ENCODE measurements around the gene ARL5A.

Gene ARL5A

DNA sequence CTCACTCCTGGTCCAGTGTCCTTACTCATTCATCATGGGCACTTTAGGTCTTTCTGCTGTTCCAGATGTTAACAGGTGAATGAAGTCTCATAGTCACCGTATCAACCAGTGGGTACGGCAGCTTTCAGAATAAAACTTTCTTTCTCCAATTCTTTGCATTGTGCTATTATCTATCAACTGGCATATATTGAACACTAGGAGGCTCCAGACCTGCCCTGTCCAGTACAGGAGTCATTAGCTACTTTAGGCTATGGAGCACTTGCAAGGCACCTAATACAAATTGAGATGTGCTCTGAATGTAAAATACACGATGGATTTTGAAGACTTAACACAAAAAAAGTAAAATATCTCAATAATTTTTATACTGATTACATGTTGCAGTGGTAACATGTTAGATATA, 50.7 kb downstream of the ARL5A start:
- TF ChIP-seq SIN3A (IDR thresholded peaks at IDR 0.05; ENCODE audit: borderline replicate concordance, insufficient read depth, low read length): no peak

DNA sequence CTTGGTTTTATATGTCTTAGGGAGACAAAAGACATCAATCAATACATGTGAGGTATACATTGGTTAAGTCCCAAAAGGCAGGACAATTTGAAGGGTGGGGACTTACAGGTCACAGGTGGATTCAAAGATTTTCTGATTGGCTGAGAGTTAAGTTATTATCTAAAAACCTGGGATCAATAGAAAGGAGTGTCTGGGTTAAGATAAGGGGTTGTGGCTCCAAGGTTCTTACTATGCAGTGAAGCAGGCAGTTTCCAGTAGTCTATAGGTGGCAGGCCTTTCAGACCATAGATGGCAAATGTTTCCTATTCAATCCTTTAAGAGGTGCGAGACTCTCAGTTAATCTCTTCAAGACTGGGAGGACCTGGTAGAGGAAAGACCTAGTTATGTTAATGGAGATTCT, 51.9 kb downstream of the ARL5A start:
- TF ChIP-seq SIN3A (IDR thresholded peaks at IDR 0.05; ENCODE audit: borderline replicate concordance, insufficient read depth, low read length) (no peak), TAF1 (IDR thresholded peaks at IDR 0.05; ENCODE audit: borderline replicate concordance, insufficient read depth, low read length) (no peak), POLR2AphosphoS5 (IDR thresholded peaks at IDR 0.05; ENCODE audit: low read depth, low read length) (no peak), FOXP2 (optimal IDR thresholded peaks at IDR 0.05; ENCODE audit: borderline replicate concordance, extremely low read depth, extremely low read length, insufficient read depth) (no peak)
- TF ChIP-seq, protein P1, sequence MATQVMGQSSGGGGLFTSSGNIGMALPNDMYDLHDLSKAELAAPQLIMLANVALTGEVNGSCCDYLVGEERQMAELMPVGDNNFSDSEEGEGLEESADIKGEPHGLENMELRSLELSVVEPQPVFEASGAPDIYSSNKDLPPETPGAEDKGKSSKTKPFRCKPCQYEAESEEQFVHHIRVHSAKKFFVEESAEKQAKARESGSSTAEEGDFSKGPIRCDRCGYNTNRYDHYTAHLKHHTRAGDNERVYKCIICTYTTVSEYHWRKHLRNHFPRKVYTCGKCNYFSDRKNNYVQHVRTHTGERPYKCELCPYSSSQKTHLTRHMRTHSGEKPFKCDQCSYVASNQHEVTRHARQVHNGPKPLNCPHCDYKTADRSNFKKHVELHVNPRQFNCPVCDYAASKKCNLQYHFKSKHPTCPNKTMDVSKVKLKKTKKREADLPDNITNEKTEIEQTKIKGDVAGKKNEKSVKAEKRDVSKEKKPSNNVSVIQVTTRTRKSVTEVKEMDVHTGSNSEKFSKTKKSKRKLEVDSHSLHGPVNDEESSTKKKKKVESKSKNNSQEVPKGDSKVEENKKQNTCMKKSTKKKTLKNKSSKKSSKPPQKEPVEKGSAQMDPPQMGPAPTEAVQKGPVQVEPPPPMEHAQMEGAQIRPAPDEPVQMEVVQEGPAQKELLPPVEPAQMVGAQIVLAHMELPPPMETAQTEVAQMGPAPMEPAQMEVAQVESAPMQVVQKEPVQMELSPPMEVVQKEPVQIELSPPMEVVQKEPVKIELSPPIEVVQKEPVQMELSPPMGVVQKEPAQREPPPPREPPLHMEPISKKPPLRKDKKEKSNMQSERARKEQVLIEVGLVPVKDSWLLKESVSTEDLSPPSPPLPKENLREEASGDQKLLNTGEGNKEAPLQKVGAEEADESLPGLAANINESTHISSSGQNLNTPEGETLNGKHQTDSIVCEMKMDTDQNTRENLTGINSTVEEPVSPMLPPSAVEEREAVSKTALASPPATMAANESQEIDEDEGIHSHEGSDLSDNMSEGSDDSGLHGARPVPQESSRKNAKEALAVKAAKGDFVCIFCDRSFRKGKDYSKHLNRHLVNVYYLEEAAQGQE (IDR thresholded peaks at IDR 0.05; ENCODE audit: insufficient read depth in 1 of 2, low read depth in 2 of 2, low read length in 2 of 2): no peak

DNA sequence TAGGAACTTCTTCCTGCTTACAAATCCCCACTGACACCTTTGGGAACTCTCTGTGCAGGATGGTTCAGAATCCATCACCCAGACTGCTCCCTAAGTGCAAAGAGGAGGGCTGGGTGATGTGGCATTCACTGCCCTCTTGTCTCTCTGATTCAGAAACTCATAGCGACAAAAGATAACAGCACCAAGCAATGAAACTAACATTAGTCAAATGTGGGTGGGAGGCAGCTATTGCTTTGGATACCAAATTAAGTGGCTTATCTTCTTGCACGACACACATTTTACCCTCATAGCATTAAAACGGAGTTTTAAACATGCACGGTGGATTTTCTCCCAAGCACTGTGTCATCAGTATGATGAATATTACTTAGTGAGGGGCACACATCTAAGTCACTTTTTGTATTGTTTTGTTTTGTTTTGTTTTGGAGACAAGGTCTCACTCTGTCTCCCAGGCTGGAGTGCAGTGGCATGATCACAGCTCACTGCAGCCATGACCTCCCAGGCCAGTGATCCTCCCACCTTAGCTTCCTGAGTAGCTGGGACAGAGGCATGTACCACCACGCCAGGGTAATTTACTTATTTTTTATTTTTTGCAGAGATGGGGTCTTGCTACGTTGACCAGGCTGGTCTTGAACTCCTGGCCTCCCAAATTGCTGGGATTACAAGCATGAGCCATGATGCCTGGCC, 53.0 kb downstream of the ARL5A start:
- TF ChIP-seq SIN3A (IDR thresholded peaks at IDR 0.05; ENCODE audit: borderline replicate concordance, insufficient read depth, low read length) (no peak), FOXP2 (optimal IDR thresholded peaks at IDR 0.05; ENCODE audit: borderline replicate concordance, extremely low read depth, extremely low read length, insufficient read depth) (no peak), POLR2AphosphoS5 (IDR thresholded peaks at IDR 0.05; ENCODE audit: low read depth, low read length) (no peak), TAF1 (IDR thresholded peaks at IDR 0.05; ENCODE audit: borderline replicate concordance, insufficient read depth, low read length) (no peak)
- TF ChIP-seq, protein P1 (IDR thresholded peaks at IDR 0.05; ENCODE audit: insufficient read depth in 1 of 2, low read depth in 2 of 2, low read length in 2 of 2): no peak

DNA sequence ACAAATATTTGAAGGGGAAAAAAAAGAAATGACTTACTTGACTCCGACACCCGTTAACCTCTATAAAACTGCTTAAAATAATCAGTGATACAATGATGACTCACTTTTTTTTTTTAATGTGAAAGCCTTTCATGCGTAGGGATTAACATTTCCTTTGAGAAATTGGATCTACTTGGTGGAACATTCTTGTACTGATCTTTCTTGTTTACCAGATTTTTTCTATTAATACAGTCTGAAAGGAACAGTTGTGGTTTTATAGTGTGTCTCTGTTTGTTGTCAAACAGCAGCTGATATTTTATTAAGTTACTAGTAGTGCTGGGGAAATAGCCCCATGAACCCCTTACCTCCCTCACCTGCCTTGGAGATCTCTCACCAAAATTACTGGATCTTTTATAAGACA, 53.7 kb downstream of the ARL5A start:
- no peak for TF ChIP-seq FOXP2 (optimal IDR thresholded peaks at IDR 0.05; ENCODE audit: borderline replicate concordance, extremely low read depth, extremely low read length, insufficient read depth)
- TF ChIP-seq, protein P1 (IDR thresholded peaks at IDR 0.05; ENCODE audit: insufficient read depth in 1 of 2, low read depth in 2 of 2, low read length in 2 of 2): no peak
- no peak for TF ChIP-seq SIN3A (IDR thresholded peaks at IDR 0.05; ENCODE audit: borderline replicate concordance, insufficient read depth, low read length)
- no peak for TF ChIP-seq TAF1 (IDR thresholded peaks at IDR 0.05; ENCODE audit: borderline replicate concordance, insufficient read depth, low read length)
- no peak for TF ChIP-seq POLR2AphosphoS5 (IDR thresholded peaks at IDR 0.05; ENCODE audit: low read depth, low read length)

DNA sequence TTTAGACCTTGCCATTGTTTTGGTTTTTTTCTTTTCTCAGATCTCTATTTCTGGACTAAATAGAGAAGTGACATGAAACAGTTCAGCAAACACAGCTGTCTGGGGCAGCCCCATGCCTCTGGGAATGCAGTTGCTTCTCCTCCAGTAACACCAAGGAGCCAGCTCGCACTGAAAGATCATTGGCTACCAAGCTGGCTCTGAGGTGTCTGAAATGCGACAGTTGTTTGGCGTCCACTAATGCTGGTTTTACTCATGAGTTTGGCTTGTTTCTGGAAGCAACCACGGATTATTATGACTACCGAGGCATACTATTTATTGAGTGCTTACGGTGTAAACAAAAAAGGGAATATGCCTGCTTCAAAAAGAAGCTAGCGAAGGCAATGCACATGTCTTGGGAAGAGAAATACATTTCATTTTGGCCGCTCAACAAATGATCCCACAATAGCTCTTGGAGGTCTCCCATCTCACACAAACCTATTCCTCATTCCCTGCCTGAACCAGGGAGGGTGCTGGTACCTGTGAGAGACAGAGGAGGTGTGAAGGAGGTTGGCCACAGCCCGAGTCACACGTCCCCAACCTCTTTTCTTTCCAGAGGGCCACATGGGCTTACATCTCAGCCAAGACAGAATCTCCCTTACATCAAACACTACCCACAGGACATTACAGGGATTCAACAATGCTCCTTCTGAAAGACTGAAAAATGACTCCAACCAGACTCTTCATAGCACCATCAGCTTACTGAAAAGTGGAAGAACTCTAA, 56.4 kb downstream of the ARL5A start:
- TF ChIP-seq, protein P1 (IDR thresholded peaks at IDR 0.05; ENCODE audit: insufficient read depth in 1 of 2, low read depth in 2 of 2, low read length in 2 of 2): no peak
- no peak for TF ChIP-seq SIN3A (IDR thresholded peaks at IDR 0.05; ENCODE audit: borderline replicate concordance, insufficient read depth, low read length)

Data from PFSK-1 (cell line).